HG03378 (cell line): ENCODE data around the gene NCF2.
A peak's percentile ranks its signal among the peaks of the same experiment; 100 is the strongest.

Source experiments
- ATAC-seq: cut with Tn5 transposase; IDR thresholded peaks from one replicate; pipeline ENCODE4 v1.9.1; 2021; ENCODE audit warnings: mild to moderate bottlenecking, moderate library complexity; ENCODE audit not compliant: unreplicated experiment

Gene NCF2

DNA sequence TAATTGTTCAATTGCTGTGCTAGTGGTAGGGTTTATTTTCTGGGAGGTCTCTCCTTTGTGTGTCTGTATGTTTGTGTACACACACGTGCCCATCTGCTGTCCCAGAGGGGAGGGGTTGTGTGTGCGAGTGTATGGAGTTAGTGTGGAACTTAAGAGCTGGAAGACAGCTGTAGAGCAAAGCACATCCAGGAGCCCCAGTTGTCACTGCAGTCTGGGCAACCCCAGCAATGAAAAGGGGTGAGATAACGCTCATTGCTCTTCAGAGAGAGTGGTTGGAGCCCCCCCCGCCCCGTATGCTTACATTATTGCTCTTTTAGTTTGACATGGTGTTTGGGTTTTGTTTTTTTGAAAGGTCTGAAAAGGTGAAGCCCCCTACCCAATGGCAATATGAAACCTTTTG lies 36.9 kb downstream of the NCF2 start:
- ATAC-seq: no peak

DNA sequence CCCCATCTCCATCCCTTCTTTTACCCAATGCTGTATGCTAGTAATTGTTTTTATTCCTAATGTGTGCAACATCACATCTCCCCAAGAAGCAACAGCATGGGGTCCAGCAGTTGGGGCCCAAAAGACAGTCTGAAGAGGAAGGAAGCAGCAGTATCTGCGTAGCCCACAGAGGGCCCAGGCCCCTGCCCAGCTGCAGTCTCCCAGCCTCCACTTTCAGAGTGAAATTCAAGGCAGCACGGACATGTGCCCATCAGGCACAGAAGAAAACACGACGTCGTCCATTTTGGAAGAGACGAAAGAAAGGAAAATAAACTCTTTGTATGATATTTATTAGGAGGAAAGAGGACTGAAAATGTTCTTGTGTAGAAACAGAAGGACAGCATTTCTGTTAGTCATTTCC lies 37.4 kb downstream of the NCF2 start:
- no peak for ATAC-seq

DNA sequence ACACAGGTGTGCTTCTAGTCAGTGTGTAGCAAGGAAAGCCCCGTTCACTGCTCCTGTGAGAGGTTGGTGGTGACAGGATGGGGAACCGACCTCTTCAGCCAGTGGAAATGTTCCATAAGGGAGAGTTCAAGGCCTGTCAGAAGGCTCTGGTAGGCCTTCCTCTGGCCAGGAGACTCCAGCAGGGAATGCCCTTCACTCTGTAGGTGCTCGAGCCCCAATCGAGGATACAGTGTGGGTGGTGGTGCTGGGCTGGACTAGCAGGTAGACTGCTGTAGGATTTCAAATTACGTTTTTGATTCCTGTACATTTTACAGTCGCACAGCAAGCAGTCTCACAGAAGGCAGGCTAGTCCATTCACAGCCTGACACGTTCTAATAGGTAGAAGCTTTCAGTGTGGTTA lies 37.8 kb downstream of the NCF2 start:
- no peak for ATAC-seq

- no peak for ATAC-seq
Observed at GRCh38 chr1:183551924-183552323, 38.3 kb downstream of the NCF2 start.

DNA sequence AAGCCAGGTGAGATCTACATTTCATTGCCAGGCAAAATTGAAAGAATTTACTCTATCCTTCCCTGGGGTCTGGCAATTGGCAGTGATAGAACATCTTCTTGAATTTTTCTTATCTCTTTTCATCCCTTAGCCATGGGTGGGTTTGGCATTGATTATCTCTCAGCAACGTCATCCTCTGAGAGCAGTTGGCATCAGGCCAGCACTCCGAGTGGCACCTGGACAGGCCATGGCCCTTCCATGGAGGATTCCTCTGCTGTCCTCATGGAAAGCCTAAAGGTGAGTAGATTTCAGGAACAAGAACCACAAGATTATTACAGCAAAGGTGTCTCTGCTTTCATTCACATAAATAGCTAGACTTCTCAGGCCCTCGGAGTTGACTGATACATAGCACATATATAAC lies 39.3 kb downstream of the NCF2 start:
- no peak for ATAC-seq

- no peak for ATAC-seq
Observed at GRCh38 chr1:183548116-183548515, 42.1 kb downstream of the NCF2 start.

GRCh38 chr1:183546427-183546826 lies 43.8 kb downstream of the NCF2 start:
- no peak for ATAC-seq

DNA sequence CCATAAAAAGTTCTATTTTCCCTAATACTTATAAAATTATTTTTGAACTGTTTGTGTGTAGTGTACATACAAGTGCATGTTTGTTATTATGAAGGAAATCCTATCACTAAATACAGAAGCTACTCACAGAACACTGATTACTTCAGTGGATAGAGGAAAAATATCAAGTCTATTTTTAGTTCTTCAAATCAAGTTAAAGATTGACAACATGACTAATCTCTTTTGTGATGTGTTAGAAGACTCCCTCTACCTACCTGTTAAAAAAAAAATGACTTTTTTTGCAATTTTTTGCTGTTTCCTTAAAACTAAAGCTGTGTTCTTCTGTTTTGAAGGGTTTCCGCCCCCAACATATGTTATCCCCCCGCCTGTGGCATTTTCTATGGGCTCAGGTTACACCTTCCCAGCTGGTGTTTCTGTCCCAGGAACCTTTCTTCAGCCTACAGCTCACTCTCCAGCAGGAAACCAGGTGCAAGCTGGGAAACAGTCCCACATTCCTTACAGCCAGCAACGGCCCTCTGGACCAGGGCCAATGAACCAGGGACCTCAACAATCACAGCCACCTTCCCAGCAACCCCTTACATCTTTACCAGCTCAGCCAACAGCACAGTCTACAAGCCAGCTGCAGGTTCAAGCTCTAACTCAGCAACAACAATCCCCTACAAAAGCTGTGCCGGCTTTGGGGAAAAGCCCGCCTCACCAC lies 45.5 kb downstream of the NCF2 start:
- no peak for ATAC-seq

GRCh38 chr1:183543619-183544204 lies 46.5 kb downstream of the NCF2 start:
- ATAC-seq: peak; percentile 59

DNA sequence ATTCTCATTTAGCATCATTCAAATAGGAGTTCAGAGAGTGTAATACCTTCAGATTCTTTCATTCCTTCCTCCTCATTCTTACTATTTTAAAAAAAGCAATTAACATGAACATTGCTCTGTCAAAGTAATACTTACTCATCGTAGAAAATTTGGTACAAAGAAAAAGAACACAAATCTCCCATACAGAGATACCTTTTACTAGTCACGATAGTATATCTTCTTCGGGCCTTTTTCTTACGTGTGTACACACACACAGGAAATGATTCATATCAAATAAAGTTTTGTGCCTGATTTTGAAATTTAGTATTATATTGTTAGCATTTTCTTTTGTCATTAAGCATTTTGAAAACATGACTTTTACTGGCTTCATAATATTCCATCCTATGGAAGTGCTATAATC lies 52.9 kb downstream of the NCF2 start:
- no peak for ATAC-seq

GRCh38 chr1:183533617-183534174 lies 56.6 kb downstream of the NCF2 start:
- no peak for ATAC-seq

- no peak for ATAC-seq
Observed at GRCh38 chr1:183528577-183528976, 61.7 kb downstream of the NCF2 start.

DNA sequence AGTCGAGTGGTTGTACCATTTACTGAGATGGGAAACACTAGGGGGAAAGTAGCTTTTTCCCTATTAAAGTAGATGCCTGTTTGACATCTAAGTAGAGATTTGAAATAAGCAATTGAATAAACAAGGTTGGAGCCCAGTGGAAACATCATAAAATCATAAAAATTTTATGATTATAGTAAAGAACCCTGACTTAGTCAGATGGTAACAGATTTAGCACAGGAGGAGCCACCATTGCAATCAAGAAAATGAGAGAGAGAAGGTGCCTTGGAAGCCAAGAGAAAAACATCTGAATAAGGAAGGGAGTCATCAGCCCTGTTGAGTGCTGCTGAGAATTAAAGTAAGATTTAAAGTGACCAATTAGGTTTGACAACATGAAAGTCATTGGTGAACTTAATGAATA lies 68.2 kb downstream of the NCF2 start:
- ATAC-seq: no peak

- no peak for ATAC-seq
Observed at GRCh38 chr1:183520379-183520778, 69.9 kb downstream of the NCF2 start.

- ATAC-seq: no peak
Observed at GRCh38 chr1:183517401-183517800, 72.9 kb downstream of the NCF2 start.

DNA sequence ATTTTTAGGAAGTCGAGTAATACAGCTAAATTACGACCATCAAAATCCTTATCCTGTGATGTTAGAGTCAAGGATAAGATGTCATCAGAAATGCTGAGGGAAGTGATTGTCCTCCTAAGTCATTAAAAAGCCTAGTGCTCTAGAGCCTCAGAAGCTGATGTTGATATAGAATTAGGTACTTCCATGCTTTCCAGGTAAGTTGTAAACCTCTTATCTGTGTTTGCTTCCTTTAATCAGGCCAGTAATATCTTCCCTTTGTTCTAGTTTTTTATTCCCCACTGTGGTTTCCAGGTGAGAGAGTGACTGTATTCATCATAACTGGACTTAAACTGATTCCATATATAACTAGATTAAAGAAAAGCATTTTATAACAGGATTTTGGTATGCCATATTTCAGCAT lies 73.5 kb downstream of the NCF2 start:
- no peak for ATAC-seq

GRCh38 chr1:183515002-183515689 lies 75.1 kb downstream of the NCF2 start:
- no peak for ATAC-seq

DNA sequence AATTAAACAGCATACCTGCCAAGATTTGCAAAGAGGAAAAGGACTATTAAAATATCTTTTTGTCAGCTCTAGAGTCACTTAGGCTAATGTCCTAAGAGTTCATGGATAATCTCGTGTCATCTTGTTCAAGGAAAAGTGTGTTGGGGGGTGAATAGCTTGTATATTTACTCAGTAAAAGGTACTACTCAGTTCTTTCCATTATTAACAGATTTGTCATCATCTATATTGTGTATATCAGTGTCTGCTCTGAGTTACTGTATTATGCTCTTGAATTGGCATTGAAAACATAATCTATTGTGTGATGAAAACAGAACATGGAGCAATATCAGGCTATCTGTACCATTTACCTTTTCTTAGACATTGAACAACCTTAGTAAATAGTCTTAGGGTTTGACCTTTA lies 76.0 kb downstream of the NCF2 start:
- no peak for ATAC-seq

DNA sequence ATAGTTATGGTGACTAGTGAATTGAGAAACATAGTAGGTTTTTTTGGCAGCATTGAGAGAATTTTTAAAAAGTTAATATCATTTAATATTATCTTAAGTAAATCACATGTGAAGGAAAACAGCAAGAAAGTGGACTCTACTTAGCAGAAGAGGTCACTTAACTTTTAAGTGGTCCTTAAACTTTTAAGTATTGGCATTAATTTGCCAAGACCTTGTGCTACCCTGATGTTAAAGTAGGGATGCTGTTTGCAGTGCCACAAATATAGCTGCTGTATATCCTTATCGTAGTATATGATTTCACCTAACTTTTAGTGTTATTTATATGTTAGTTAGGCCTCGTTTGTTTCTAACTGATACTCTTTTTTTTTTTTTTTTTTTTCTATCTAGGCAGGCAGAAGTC lies 77.8 kb downstream of the NCF2 start:
- no peak for ATAC-seq

DNA sequence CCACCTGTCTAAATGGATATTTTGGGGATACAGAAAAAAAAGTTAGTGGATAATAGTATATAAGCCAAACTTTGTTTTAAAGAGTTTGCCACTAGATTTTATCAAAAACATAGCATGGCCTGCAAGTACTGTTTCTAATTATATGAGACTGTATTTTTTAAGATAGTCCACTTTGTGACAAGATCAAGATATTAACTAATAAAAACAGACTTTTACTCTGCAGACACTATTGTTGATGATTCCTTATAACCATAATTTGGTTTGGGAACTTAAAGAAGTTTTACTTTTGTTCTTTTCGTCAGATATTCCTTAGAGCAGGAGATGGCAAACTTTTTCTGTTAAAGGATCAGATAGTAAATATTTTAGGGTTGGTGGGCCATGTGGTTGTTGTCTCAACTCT lies 81.6 kb downstream of the NCF2 start:
- no peak for ATAC-seq

GRCh38 chr1:183506561-183506960 lies 83.7 kb downstream of the NCF2 start:
- no peak for ATAC-seq
